ENCODE results near the gene PCGF6. TPM values are rescaled to one million over a fixed set of nuclear protein-coding genes. Genes with fewer than 3 reads are reported as not detected.

Gene PCGF6
- total RNA-seq, 2 donors from 2014 or later: 6.5 to 6.7 TPM

GRCh38 chr10:103334567-103334966 lies 16.4 kb downstream of the PCGF6 start:
- no peak for ATAC-seq
- no peak for DNase-seq
- intact Hi-C loops (cut with DNase I, micrococcal nuclease): no loop called here

GRCh38 chr10:103333934-103334520 lies 16.9 kb downstream of the PCGF6 start:
- DNase-seq: no peak
- intact Hi-C loops (cut with DNase I, micrococcal nuclease): no loop called here
- ATAC-seq: no peak

GRCh38 chr10:103327906-103328305 lies 23.0 kb downstream of the PCGF6 start:
- intact Hi-C loops (cut with DNase I, micrococcal nuclease): no loop called here

GRCh38 chr10:103316087-103316486 lies 34.9 kb downstream of the PCGF6 start:
- no peak for DNase-seq
- intact Hi-C loops (cut with DNase I, micrococcal nuclease): no loop called here
- ATAC-seq: peak; percentile 94

More at GRCh38 chr10:103327906-103328305, 23.0 kb downstream of the PCGF6 start:
- ATAC-seq (no peak), DNase-seq (no peak)

- ATAC-seq (no peak), DNase-seq (no peak)
- intact Hi-C loops (cut with DNase I, micrococcal nuclease): no loop called here
These were observed 40.7 kb downstream of the PCGF6 start for GRCh38 chr10:103310197-103310596.

GRCh38 chr10:103307594-103307993 lies 43.3 kb downstream of the PCGF6 start:
- DNase-seq (no peak), ATAC-seq (peak; percentile 37)
- intact Hi-C loops (cut with DNase I, micrococcal nuclease): no loop called here

- no peak for DNase-seq
- intact Hi-C loops (cut with DNase I, micrococcal nuclease): no loop called here
- ATAC-seq: no peak
These were observed 55.4 kb downstream of the PCGF6 start for GRCh38 chr10:103295374-103296015.

- ATAC-seq (no peak), DNase-seq (no peak)
- intact Hi-C loops (cut with DNase I, micrococcal nuclease): no loop called here
These were observed 59.4 kb downstream of the PCGF6 start for GRCh38 chr10:103291588-103291987.

- no peak for ATAC-seq
- DNase-seq: no peak
- intact Hi-C loops (cut with DNase I, micrococcal nuclease): no loop called here
These were observed 62.9 kb downstream of the PCGF6 start for GRCh38 chr10:103287992-103288391.

- no peak for DNase-seq
- ATAC-seq: no peak
- intact Hi-C loops (cut with DNase I, micrococcal nuclease): no loop called here
These were observed 66.8 kb downstream of the PCGF6 start for GRCh38 chr10:103284170-103284569.

- ATAC-seq: no peak
- intact Hi-C loops (cut with DNase I, micrococcal nuclease): no loop called here
- no peak for DNase-seq
These were observed 68.0 kb downstream of the PCGF6 start for GRCh38 chr10:103282961-103283360.

GRCh38 chr10:103281753-103282152 lies 69.2 kb downstream of the PCGF6 start:
- intact Hi-C loops (cut with DNase I, micrococcal nuclease): no loop called here
- ATAC-seq: no peak
- DNase-seq: no peak

GRCh38 chr10:103280506-103280905 lies 70.4 kb downstream of the PCGF6 start:
- intact Hi-C loops (cut with DNase I, micrococcal nuclease): no loop called here

GRCh38 chr10:103280031-103280430 lies 70.9 kb downstream of the PCGF6 start:
- intact Hi-C loops (cut with DNase I, micrococcal nuclease): no loop called here
- no peak for ATAC-seq
- no peak for DNase-seq

More at GRCh38 chr10:103280506-103280905, 70.4 kb downstream of the PCGF6 start:
- ATAC-seq (no peak), DNase-seq (no peak)

GRCh38 chr10:103278862-103279298 lies 72.1 kb downstream of the PCGF6 start:
- no peak for ATAC-seq
- intact Hi-C loops (cut with DNase I, micrococcal nuclease): no loop called here
- peak in 1 of 2 donors; percentile 67 for DNase-seq

- intact Hi-C loops (cut with DNase I, micrococcal nuclease): no loop called here
- DNase-seq (no peak), ATAC-seq (no peak)
These were observed 72.5 kb downstream of the PCGF6 start for GRCh38 chr10:103278537-103278823.

GRCh38 chr10:103277713-103278536 lies 73.0 kb downstream of the PCGF6 start:
- intact Hi-C loops (cut with DNase I, micrococcal nuclease): no loop called here
- DNase-seq: no peak
- no peak for ATAC-seq

GRCh38 chr10:103276896-103277712 lies 73.8 kb downstream of the PCGF6 start, which contains the start of gene INA:
Gene INA (plus strand): TSS chr10:103277138. CDS start chr10:103277212, 74 bp downstream.
- ATAC-seq: peak; percentile 46

GRCh38 chr10:103276251-103276895 lies 74.6 kb downstream of the PCGF6 start:
- DNase-seq: no peak
- intact Hi-C loops (cut with DNase I, micrococcal nuclease): no loop called here
- ATAC-seq: no peak

More at GRCh38 chr10:103276896-103277712, 73.8 kb downstream of the PCGF6 start, which contains the start of gene INA:
- peak in 1 of 2 donors; percentile 5 for DNase-seq
- intact Hi-C loops (cut with DNase I, micrococcal nuclease): no loop called here

All from left colon (tissue), 2 donors.